NCI-H524 treated with DMSO at 0.1 percent for 48 hours (cell line): Measurements from ENCODE around the gene RRP12.
"Not testable (repeated sequence)": the region's sequence is repeated elsewhere in the genome, so short reads cannot be mapped to it uniquely, and the experiment has no call there.

ENCODE experiments used
- DNase-seq: peaks from one replicate; lab custom pipeline; 2025; lab: John Stamatoyannopoulos, UW

The RRP12 gene

GRCh38 chr10:97400665-97401454 lies at the start of gene RRP12:
Gene RRP12, minus strand, starts transcription at chr10:97401340. Its CDS starts 109 bp downstream, at chr10:97401231.
- DNase-seq: peak; percentile 27

GRCh38 chr10:97450828-97451227 lies 49.7 kb upstream of the RRP12 start:
- DNase-seq: no peak

- DNase-seq: peak; percentile 46
Observed at GRCh38 chr10:97445722-97446639, 44.8 kb upstream of the RRP12 start, which contains the start of the genes EXOSC1 and ZDHHC16. Gene EXOSC1, minus strand, starts transcription at chr10:97446006. Its CDS starts 21 bp downstream, at chr10:97445985. Gene ZDHHC16, plus strand, starts transcription at chr10:97446175. Its CDS starts 5,501 bp downstream, at chr10:97451676.

GRCh38 chr10:97445357-97445721 lies 44.2 kb upstream of the RRP12 start:
- DNase-seq: no peak

- DNase-seq: no peak
Observed at GRCh38 chr10:97444212-97444611, 43.1 kb upstream of the RRP12 start.

- DNase-seq: no peak
Observed at GRCh38 chr10:97442277-97442676, 41.1 kb upstream of the RRP12 start.

GRCh38 chr10:97435211-97435610 lies 34.1 kb upstream of the RRP12 start:
- DNase-seq: no peak

GRCh38 chr10:97434557-97434956 lies 33.4 kb upstream of the RRP12 start:
- DNase-seq: no peak

- no peak for DNase-seq
Observed at GRCh38 chr10:97434055-97434454, 32.9 kb upstream of the RRP12 start.

GRCh38 chr10:97428572-97428981 lies 27.4 kb upstream of the RRP12 start:
- DNase-seq: no peak

GRCh38 chr10:97427571-97428179 lies 26.5 kb upstream of the RRP12 start:
- no peak for DNase-seq

- DNase-seq: no peak
Observed at GRCh38 chr10:97426776-97427570, 25.8 kb upstream of the RRP12 start.

GRCh38 chr10:97425964-97426775 lies 25.0 kb upstream of the RRP12 start, which contains the start of gene PGAM1:
Gene PGAM1, plus strand, starts transcription at chr10:97426191. Its CDS starts 117 bp downstream, at chr10:97426308.
- DNase-seq: peak; percentile 65

GRCh38 chr10:97423757-97424098 lies 22.6 kb upstream of the RRP12 start:
- DNase-seq: not testable (repeated sequence)

- DNase-seq: no peak
Observed at GRCh38 chr10:97416565-97416964, 15.4 kb upstream of the RRP12 start.

- no peak for DNase-seq
Observed at GRCh38 chr10:97412891-97413304, 11.8 kb upstream of the RRP12 start.

GRCh38 chr10:97411406-97411805 lies 10.3 kb upstream of the RRP12 start:
- DNase-seq: no peak

GRCh38 chr10:97408496-97408992 lies 7.4 kb upstream of the RRP12 start:
- no peak for DNase-seq

- no peak for DNase-seq
Observed at GRCh38 chr10:97407952-97408248, 6.8 kb upstream of the RRP12 start.

- peak; percentile 22 for DNase-seq
Observed at GRCh38 chr10:97407211-97407951, 6.2 kb upstream of the RRP12 start.
